Stimulated activated naive CD8-positive, alpha-beta T cell treated with anti-CD3 and anti-CD28 coated beads, Interleukin-15, Interleukin-2, amounts not matched to agents 100 U/mL and 50 U/mL, for 24 hours (primary cell): ENCODE data around the gene PTH2R.
A peak's percentile ranks its signal among the peaks of the same experiment; 100 is the strongest.
"Not testable (repeated sequence)": the region's sequence is repeated elsewhere in the genome, so short reads cannot be mapped to it uniquely, and the experiment has no call there.

ENCODE experiments used
- ATAC-seq: fragments of 150-1000 bp; cut with Tn5 transposase; one replicate; pipeline ENCODE4 v1.10.0; 2021
- DNase-seq: peaks from one replicate; pipeline ENCODE4 v3.0.0; 2021

PTH2R gene, protein sequence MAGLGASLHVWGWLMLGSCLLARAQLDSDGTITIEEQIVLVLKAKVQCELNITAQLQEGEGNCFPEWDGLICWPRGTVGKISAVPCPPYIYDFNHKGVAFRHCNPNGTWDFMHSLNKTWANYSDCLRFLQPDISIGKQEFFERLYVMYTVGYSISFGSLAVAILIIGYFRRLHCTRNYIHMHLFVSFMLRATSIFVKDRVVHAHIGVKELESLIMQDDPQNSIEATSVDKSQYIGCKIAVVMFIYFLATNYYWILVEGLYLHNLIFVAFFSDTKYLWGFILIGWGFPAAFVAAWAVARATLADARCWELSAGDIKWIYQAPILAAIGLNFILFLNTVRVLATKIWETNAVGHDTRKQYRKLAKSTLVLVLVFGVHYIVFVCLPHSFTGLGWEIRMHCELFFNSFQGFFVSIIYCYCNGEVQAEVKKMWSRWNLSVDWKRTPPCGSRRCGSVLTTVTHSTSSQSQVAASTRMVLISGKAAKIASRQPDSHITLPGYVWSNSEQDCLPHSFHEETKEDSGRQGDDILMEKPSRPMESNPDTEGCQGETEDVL

GRCh38 chr2:208406474-208407451, at the start of gene PTH2R:
TSS of gene PTH2R (plus strand) at chr2:208406792. CDS start at chr2:208407044, 252 bp downstream.
- DNase-seq: peak; percentile 7
- no peak for ATAC-seq

DNA sequence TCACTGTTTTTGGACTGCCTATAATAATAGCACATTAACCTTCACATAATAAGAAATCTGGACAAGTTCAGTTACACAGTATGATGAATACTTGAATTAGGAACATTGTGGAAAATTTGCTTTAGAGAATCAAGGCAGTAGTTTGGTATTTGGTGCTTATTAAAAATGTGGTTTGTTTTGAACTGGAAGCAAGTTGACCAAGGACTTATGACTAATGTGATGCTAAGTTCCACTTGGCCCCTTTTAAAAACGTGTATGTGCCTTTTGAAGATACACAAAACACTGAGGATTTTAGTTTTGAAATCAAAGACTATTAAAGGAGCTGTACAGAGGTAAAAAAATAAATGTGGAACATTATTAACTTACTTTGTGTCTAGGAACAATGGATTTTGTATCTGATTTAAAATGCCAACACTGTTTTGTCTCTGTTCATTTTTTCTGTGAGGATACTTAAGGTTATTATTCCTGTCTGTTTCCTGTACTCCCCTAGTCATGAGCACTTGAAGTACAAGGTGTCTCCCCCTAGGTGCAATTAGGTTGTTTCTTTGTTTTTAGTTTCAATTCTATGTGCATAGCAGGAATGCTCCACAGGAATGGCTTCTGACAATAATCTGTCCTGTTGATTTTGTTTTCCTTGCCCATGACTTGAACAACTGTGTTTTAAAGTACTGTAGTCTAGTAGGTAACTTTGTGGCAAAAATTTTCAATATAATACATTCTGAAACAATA, 49.6 kb upstream of the PTH2R start:
- ATAC-seq (no peak), DNase-seq (no peak)

DNA sequence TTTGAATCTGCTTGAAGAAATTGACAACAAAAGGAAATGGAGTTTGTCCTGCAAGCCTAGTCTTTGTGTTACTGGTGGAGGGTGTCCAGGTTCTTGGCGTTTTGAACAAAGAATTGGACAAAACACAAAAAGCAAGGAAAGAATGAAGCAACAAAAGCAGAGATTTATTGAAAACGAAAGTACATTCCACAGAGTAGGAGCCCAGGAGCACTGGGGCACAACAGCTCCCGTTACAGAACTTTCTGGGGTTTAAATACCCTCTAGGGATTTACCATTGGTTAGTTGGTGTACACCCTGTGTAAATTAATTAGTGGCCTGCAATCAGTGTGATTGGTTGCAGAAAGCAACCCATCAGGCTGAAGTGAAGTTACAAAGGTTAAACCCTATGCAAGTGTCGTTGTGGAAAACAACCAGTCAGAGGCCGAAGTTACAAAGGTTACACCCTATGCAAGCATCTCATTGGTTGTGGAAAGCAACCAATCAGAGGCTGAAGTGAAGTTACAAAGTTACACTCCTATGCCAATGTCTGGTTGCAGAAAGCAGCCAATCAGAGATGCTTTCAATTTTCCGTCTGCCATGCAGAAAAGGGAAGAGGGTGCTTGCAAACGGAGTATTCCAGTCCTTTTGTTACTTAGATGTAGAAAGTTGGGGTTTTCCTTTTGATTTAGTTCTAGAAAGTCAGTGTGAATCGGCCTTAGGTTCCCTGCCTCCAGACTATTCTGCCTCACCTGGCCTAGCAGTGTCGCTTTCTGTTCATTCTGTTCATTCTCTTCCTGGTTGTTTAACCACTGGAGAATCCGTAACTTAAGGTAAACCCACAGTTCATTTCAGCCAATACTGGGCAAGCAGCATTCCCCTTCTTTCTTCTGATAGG, 47.6 kb upstream of the PTH2R start:
- ATAC-seq (no peak), DNase-seq (no peak)

GRCh38 chr2:208359632-208359986, 47.0 kb upstream of the PTH2R start:
- ATAC-seq (peak; percentile 23), DNase-seq (no peak)

DNA sequence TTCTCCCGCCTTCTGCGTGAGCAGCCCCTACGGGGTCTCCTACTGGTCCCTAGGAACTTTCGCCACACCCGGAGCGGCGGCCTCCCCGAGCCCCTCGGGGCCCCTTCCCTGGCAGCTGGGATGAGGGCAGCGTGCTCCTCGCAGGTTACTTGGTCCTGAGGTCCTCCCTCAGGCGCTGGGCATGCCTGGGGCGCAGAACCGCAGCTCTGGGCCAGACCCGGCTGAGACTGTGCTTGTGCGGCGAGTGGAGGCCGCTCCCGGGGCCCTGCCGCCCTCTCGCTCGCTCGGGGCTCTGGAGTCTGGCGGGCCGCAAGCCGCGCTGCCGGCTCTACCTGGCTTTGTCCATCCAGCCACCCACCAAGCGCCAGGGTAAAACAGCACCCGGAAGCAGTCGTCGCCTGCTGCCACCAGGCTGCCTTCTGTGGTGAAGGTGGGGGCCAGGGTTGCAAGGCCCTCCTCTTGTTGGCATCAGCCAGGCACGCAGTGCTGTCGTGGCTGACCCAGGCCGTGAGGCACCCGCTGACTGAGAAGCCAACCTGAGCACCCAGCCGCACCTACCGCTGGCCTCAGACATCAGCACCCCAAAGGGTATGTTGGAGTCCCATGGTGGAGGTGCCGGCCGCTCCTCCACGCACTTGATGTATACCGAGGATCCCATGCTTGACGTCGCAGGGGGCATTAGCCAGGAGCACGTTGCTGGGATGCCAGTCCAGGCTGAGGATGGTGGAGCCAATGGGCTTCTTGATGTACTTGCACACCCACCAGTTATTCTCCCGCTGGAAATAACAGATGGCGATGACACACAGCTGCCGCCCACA, 46.1 kb upstream of the PTH2R start:
- no peak for DNase-seq
- ATAC-seq: no peak

DNA sequence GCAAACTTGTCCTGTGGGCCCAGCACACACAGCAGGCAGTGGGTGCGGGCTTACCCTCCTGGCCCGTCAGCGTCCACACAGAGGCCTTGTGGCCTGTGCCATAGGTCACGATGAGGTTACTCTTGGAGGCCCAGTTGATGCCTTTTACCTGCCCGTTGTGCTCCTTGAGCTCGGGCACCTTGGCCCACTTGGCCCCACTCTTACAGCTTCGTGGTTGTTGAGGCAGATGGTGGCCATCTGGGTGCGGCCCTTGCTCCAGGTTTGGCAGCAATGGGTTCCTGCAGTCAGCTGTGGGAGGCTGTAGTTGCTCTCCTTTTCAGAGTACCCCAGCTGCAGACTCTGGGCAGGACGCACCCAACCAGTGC, 45.5 kb upstream of the PTH2R start:
- no peak for DNase-seq
- ATAC-seq: no peak

- ATAC-seq (no peak), DNase-seq (no peak)
Observed at GRCh38 chr2:208363485-208363884, 43.1 kb upstream of the PTH2R start.

DNA sequence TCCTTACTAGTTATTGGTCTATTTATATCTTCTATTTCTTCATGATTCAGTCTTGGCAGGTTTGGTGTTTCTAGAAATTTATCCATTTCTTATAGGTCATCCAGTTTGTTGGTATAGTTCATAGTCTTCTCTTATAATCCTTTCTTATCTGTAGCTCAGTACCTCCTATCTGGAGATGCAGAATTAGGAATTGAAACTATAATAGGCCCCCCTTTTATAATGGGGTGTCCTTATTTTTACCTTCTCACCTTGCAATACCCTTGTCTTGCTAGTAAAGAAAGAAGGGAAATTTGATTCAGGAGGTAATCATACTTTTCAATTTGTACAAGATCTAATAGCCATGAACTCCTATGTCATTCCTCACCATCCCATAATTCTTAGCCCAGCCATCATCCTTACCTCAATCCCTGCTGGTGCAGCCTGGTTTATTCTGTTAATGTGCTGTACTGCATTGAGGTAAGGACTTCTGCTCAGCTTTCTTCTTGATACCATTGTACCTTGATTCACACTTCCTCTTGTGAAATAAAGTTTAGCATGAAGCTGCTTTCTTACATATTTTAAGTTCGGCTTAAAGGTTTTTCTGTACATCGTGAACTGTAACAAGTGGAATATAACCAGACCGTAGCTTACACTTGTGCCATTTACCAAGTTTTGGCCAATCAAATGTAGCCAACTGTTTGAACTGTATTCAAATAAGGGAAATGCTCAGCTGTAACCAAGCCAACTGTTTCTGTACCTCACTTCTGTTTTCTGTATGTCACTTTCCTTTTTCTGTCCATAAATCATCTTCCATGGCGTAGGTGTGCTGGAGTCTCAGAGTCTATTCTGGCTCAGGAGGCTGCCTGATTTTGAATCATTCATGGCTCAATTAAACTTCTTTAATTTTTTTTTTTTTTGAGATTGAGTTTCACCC, 40.1 kb upstream of the PTH2R start:
- no peak for ATAC-seq
- no peak for DNase-seq

- no peak for DNase-seq
- no peak for ATAC-seq
Observed at GRCh38 chr2:208369091-208369490, 37.5 kb upstream of the PTH2R start.

DNA sequence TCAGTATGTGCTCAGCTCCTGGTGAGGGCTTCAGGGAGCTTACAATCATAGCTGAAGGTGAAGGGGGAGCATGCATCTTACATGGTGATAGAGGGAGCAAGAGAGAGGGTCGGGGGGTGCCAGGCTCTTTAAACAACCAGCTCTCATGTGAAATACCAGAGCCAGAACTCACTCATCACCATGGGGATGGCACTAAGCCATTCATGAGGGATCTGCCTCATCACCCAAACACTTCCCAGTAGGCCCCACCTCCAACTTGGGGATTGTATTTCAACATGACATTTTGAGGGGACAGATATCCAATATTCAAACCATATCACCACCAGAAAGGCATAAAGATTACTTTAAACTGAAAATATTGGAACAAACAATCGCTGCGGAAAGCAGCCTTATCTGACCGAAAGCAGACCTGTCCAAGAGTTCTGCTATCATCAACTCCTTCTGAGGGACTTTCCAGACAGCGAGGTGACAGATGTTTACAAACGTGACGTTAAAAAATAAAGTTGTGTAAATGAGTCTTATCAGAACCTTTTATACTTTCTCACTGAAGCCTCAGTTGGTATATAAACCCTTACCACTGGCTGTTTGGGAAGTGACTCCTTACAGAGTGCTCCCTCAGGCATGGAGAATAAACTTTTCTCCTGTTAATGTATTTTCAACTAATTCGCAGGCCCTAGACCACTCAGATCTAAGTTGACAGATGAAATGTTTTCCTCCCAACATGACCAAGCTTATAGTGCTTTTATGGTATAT, 35.5 kb upstream of the PTH2R start:
- ATAC-seq (no peak), DNase-seq (no peak)

DNA sequence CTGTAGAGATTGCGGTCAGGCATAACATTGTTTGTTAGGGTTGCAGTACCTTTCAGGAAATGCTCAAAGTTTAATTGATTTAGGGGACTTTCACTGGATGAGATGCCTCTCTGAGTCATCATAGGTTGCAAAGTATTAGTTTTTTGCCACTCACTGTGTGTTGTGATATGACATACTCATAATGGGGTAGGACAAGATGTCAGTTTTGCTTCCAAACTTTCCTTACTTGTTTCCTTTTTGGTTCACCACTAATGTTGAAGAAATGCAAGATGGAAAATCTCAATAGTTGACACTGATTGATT, 35.0 kb upstream of the PTH2R start:
- no peak for ATAC-seq
- no peak for DNase-seq

- ATAC-seq: no peak
- no peak for DNase-seq
Observed at GRCh38 chr2:208373460-208374089, 33.0 kb upstream of the PTH2R start.

GRCh38 chr2:208375491-208376068, 31.0 kb upstream of the PTH2R start:
- ATAC-seq: no peak
- DNase-seq: no peak

DNA sequence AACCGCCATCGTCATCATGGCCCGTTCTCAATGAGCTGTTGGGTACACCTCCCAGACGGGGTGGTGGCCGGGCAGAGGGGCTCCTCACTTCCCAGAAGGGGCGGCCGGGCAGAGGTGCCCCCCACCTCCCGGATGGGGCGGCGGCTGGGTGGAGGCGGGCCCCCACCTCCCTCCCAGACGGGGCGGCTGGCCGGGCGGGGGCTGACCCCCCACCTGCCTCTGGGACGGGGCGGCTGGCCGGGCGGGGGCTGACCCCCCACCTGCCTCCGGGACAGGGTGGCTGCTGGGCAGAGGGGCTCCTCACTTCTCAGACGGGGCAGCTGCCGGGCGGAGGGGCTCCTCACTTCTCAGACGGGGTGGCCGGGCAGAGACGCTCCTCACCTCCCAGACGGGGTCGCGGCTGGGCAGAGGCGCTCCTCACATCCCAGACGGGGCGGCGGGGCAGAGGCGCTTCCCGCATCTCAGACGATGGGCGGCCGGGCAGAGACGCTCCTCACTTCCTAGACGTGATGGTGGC, 29.2 kb upstream of the PTH2R start:
- ATAC-seq, DNase-seq: not testable (repeated sequence)

DNA sequence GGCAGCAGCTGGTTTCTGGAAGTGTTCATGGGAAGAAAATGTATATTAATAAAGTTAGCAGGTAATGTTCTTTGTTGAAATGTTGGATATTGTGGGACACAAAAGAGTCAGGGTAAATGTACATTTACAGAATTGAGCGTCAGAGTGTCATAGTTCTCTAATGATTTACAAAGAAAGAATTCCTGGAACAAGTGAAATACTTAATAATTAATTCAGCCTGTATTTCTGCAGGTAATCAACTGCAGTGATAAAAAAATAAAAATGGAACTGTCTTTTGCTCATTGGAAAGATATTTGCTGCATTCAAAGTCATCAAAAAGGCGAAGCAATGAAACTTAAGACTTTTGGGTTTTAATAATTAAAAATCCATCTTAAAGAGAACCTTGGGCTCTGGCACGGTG, 27.4 kb upstream of the PTH2R start:
- no peak for DNase-seq
- no peak for ATAC-seq

GRCh38 chr2:208384637-208385036, 22.0 kb upstream of the PTH2R start:
- ATAC-seq (no peak), DNase-seq (no peak)

DNA sequence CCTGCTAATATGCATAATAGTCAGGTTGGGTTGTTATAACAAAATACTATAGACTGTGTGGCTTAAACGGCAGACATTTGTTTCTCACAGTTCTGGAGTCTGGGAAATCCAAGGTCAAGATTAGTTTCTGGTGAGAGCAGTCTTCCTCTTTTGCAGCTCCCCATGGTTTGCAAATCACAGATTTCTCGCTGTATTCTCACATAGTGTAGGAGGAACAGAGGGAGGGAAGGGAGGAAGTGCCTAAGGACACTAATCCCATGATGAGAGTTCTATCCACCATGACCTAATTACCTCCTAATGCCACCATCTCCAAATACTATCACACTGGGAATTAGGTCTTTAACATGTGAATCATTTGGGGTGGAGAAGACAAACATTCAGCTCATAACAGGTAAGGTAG, 20.1 kb upstream of the PTH2R start:
- ATAC-seq (no peak), DNase-seq (no peak)

GRCh38 chr2:208389940-208390339, 16.7 kb upstream of the PTH2R start:
- no peak for ATAC-seq
- DNase-seq: no peak
